Right lobe of liver (tissue), 6 donors: Measurements from ENCODE around the gene WNT9B. TPM values are rescaled to one million over a fixed set of nuclear protein-coding genes. Genes with fewer than 3 reads are reported as not detected.
"Not testable (repeated sequence)": the region's sequence is repeated elsewhere in the genome, so short reads cannot be mapped to it uniquely, and the experiment has no call there.

Source experiments
- ATAC-seq, 4 donors: fragments of 200-7000 bp; cut with Tn5 transposase; one replicate each; pipeline ENCODE4 v1.9.1; 2020; ENCODE audit warnings: mild to moderate bottlenecking in 4 of 4, moderate library complexity in 4 of 4
- DNase-seq, 3 donors: peaks; one replicate each; pipeline ENCODE4 v3.0.0-alpha.2; 2020
- H3K27ac ChIP-seq, 3 donors: fragments of 200-600 bp; one replicate each; pipeline ENCODE4 v1.8.0; 2022
- H3K27me3 ChIP-seq, 2 donors: fragments of 200-600 bp; one replicate each; pipeline ENCODE4 v1.8.0; 2022
- H3K36me3 ChIP-seq, 4 donors: fragments of 200-600 bp; sonication (generic) in 1 of 4; one replicate each; pipeline versions ENCODE4 v1.5.1 to v1.8.0; 2017 to 2022; ENCODE audit warnings: control low read depth in 1 of 4
- H3K4me1 ChIP-seq, 4 donors: fragments of 200-600 bp; sonication (generic) in 1 of 4; one replicate each; pipeline versions ENCODE4 v1.5.1 to v1.8.0; 2017 to 2022; ENCODE audit warnings: control low read depth in 1 of 4
- H3K4me3 ChIP-seq, 3 donors: fragments of 200-600 bp; one replicate each; pipeline ENCODE4 v1.8.0; 2022
- H3K9me3 ChIP-seq, 4 donors: fragments of 200-600 bp; sonication (generic) in 1 of 4; one replicate each; pipeline versions ENCODE4 v1.5.1 to v1.8.0; 2017 to 2022; ENCODE audit warnings: control low read depth in 1 of 4
- POLR2A ChIP-seq: fragments of 450-650 bp; IDR thresholded peaks from one replicate; pipeline ENCODE4 v1.6.1; 2017; ENCODE audit warnings: antibody characterized with exemption, mild to moderate bottlenecking
- WGBS: methylation state at CpG from one replicate; pipeline ENCODE4 v1.1.6; 2018; ENCODE audit warnings: low coverage, low lambda C conversion rate; ENCODE audit not compliant: insufficient coverage; ENCODE audit errors: missing lambda C conversion rate; 5-methylcytosine and 5-hydroxymethylcytosine counted together
- intact Hi-C, 2 donors: fragments of 100-400 bp; cut with DNase I; formaldehyde crosslinking; loops; one replicate each; pipeline versions ENCODE4 v1.11.2 to v1.14.1; 2022
- total RNA-seq, 6 experiments: library from RNA; depleted of rRNA in 2 of 6; stranded (reverse); fragments of >200 nt in 2 of 6; fragmentation: NEBNext Ultra II Directional in 3 of 6; extraction: Animal tissue kit (Norgen Biotek cat#: 25700) in 3 of 6; gene quantifications; one replicate each; pipeline versions ENCODE4 v1.1.0 to v1.2.4, GENCODE V29; 2016 to 2023
- TF ChIP-seq, protein P1 (sequence below), 4 donors: fragments of 200-600 bp in 3 of 4; fragments of 450-650 bp in 1 of 4; IDR thresholded peaks; one replicate each; pipeline versions ENCODE4 v1.5.1 to v1.8.0; 2016 to 2022; ENCODE audit warnings: antibody characterized with exemption in 4 of 4, mild to moderate bottlenecking in 2 of 4
- donor health status: DM: no; HTN: yes; CAD: no.
- donor health status: DM: no; HTN: no; CAD: no.
- donor health status: DM: no; HTN: no; CAD: no.
- donor health status: DM: no; HTN: yes; CAD: no.
- donor health status: DM: no; HTN: yes; CAD: no.

Gene WNT9B
- total RNA-seq, 6 experiments from 2014 or later, result 0.55 to 1.7 (median 1.2) TPM; not detected in 3

GRCh38 chr17:46916623-46917022 lies 65.2 kb downstream of the WNT9B start:
- Histone ChIP-seq H3K4me3 (no peak overlapping the region), H3K9me3 (no peaks in the 10 kb centered on the region), H3K36me3 (no peaks in the 10 kb centered on the region), H3K27ac (no peak overlapping the region), H3K4me1 (no peaks in the 10 kb centered on the region), H3K27me3 (no peaks in the 10 kb centered on the region)
- TF ChIP-seq, protein P1, sequence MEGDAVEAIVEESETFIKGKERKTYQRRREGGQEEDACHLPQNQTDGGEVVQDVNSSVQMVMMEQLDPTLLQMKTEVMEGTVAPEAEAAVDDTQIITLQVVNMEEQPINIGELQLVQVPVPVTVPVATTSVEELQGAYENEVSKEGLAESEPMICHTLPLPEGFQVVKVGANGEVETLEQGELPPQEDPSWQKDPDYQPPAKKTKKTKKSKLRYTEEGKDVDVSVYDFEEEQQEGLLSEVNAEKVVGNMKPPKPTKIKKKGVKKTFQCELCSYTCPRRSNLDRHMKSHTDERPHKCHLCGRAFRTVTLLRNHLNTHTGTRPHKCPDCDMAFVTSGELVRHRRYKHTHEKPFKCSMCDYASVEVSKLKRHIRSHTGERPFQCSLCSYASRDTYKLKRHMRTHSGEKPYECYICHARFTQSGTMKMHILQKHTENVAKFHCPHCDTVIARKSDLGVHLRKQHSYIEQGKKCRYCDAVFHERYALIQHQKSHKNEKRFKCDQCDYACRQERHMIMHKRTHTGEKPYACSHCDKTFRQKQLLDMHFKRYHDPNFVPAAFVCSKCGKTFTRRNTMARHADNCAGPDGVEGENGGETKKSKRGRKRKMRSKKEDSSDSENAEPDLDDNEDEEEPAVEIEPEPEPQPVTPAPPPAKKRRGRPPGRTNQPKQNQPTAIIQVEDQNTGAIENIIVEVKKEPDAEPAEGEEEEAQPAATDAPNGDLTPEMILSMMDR (IDR thresholded peaks at IDR 0.05), result no peak
- no peak for TF ChIP-seq POLR2A
- 82% methylated on average over 2 of the region's 3 CpGs for WGBS
- ATAC-seq, result no peak
- intact Hi-C loops, result no loop called here
- DNase-seq, result no peak

GRCh38 chr17:46917041-46917440 lies 65.7 kb downstream of the WNT9B start:
- Histone ChIP-seq H3K4me1 (no peaks in the 10 kb centered on the region), H3K27ac (no peak overlapping the region), H3K36me3 (no peaks in the 10 kb centered on the region), H3K4me3 (no peak overlapping the region), H3K9me3 (no peaks in the 10 kb centered on the region), H3K27me3 (no peaks in the 10 kb centered on the region)
- DNase-seq (no peak), ATAC-seq (no peak)
- intact Hi-C loops, result no loop called here
- TF ChIP-seq POLR2A, result no peak
- TF ChIP-seq, protein P1 (IDR thresholded peaks at IDR 0.05), result no peak

DNA sequence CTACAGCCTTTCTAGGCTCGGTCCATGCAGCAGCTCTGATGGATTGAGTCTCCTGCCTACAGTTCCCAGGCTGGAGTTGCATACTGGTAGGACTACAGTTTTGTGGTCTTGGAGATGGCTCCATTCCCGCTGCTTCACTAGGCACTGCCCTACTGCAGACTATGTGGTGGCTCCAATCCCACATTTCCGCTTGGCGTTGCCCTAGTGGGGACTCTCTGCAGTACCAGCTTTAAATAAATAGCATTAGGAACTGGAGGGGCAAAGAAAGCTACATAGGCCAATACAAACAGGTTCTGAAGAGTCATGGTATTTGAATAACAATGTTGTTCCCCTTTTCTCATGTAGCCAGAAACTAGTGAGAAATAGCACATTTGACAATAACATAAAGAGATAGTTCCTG lies 66.1 kb downstream of the WNT9B start:
- H3K27me3 ChIP-seq, result no peaks in the 10 kb centered on the region
- DNase-seq, result no peak
- intact Hi-C loops, result no loop called here
- H3K4me3 ChIP-seq, result no peak overlapping the region
- H3K36me3 ChIP-seq, result no peaks in the 10 kb centered on the region
- H3K4me1 ChIP-seq, result no peaks in the 10 kb centered on the region
- WGBS, result 92% methylated on average over 2 of the region's 4 CpGs
- TF ChIP-seq POLR2A, result no peak
- TF ChIP-seq, protein P1 (IDR thresholded peaks at IDR 0.05), result no peak
- H3K27ac ChIP-seq, result no peak overlapping the region
- no peaks in the 10 kb centered on the region for H3K9me3 ChIP-seq
- ATAC-seq, result no peak

DNA sequence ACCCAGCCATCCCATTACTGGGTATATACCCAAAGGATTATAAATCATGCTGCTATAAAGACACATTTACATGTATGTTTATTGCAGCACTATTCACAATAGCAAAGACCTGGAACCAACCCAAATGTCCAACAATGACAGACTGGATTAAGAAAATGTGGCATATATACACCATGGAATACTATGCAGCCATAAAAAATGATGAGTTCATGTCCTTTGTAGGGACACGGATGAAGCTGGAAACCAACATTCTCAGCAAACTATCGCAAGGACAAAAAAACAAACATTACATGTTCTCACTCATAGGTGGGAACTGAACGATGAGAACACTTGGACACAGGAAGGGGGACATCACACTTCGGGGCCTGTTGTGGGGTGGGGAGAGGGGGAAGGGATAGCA lies 70.6 kb downstream of the WNT9B start:
- H3K27ac ChIP-seq, intact Hi-C loops, H3K36me3 ChIP-seq, H3K27me3 ChIP-seq, DNase-seq, ATAC-seq, H3K9me3 ChIP-seq: not testable (repeated sequence)
- 40% methylated on average over 3 of the region's 4 CpGs for WGBS
- H3K4me1 ChIP-seq, result peaks cover 0 to 29% (median 12%) of the 10 kb centered on the region in 4 donors
- H3K4me3 ChIP-seq, result peak overlapping the region in 2 of 3 donors; percentile 87 to 96

DNA sequence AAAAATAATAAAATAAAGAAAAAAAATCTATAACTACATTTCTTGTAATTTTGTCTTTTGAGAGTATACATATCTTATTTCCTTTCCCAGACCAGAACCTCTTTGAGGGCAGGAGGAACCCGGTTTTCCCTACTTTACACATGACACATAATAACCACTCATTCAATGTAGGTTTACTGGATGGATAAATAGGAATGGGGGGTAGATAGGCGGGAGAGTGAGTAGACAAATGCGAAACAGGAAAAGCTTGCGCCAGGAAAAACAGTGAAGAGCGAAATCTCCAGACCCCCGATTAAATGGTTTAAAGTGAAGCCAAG lies 71.1 kb downstream of the WNT9B start:
- DNase-seq (no peak), ATAC-seq (peak in 1 of 4 donors; percentile 4)
- Histone ChIP-seq H3K4me3 (peak overlapping the region; percentile 87 to 96 (median 95)), H3K27ac (peak overlapping the region; percentile 94 to 98 (median 98)), H3K27me3 (no peaks in the 10 kb centered on the region), H3K4me1 (peaks cover 0 to 29% (median 12%) of the 10 kb centered on the region in 4 donors), H3K36me3 (no peaks in the 10 kb centered on the region), H3K9me3 (no peaks in the 10 kb centered on the region)
- intact Hi-C loops, result no loop called here
- TF ChIP-seq POLR2A, result no peak
- TF ChIP-seq, protein P1 (IDR thresholded peaks at IDR 0.05), result no peak
- WGBS, result under 1% methylated on average over 6 of the region's 6 CpGs
